GM20431 (cell line): ENCODE measurements around the gene OR4K1.
"Not testable (repeated sequence)": the region's sequence is repeated elsewhere in the genome, so short reads cannot be mapped to it uniquely, and the experiment has no call there.

Experiments
- in situ Hi-C: fragments of 300-500 bp; cut with MseI, MboI; formaldehyde crosslinking; loops from one replicate; pipeline ENCODE4 v1.15.0; 2020; ENCODE audit warnings: low sequenced_read_pairs; ENCODE audit not compliant: unreplicated experiment

OR4K1 gene, protein sequence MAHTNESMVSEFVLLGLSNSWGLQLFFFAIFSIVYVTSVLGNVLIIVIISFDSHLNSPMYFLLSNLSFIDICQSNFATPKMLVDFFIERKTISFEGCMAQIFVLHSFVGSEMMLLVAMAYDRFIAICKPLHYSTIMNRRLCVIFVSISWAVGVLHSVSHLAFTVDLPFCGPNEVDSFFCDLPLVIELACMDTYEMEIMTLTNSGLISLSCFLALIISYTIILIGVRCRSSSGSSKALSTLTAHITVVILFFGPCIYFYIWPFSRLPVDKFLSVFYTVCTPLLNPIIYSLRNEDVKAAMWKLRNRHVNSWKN

DNA sequence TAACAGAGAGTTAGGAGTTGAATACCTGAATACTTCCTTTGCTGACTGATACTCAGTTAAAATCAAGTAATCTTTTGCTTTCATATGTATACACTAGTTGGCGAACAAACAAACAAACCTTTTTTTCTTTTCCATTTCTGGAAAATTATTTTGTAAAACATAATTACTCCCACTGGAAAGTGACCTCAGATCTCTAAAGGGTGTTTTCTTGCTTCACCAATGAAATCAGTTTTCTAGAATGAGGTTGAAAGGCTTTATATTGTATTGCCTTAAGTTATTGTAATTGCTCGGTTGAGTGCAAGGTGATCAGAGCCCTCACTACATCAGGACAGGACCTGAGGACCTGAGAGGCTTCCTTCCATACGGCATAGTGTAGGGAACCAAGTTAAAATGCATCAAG is at the start of gene OR4K1:
OR4K1 (plus strand) TSS at position 301 of the 400 bp plus-strand sequence. CDS start 4,750 bp downstream, outside the sequence.
- in situ Hi-C loops = no loop called here

DNA sequence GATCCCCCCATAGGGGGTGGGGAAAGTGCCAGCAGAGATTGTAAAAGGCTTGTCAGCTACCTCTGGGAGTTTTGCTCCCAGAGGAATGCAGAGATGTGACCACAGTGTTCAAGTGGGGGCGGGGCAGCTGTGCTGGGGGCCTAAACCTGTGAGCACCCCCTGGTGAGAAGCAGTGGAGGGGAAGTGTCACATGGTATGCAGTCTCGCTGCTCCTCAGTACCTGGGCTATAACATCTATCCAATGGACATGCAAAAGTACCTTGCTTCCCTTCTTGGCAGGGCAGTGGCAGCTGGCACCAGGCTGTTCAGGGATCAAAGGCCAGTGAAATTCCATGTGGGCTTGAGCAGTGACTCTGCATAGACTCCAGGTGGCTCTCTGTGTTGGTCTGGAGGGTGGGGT is 35.4 kb upstream of the OR4K1 start:
- in situ Hi-C loops = no loop called here

DNA sequence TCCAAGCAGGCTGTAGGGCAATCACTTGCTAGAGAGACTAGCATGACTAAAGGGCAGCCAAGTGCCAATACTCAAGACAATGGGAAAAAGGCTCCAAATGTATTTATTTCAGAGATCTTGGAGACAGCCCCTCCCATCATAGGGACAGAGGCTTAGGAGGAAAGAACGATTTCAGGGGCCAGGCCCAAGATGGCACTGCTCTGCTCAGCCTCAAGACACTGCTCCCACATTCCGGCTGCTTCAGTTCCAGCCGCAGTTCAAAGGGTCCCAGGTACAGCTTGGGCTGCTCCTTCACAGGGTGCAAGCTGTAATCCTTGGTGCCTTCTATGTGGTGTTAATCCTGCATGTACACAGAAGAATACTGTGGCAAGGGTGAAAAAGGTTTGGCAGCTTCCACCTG is 29.7 kb upstream of the OR4K1 start:
- in situ Hi-C loops = no loop called here

DNA sequence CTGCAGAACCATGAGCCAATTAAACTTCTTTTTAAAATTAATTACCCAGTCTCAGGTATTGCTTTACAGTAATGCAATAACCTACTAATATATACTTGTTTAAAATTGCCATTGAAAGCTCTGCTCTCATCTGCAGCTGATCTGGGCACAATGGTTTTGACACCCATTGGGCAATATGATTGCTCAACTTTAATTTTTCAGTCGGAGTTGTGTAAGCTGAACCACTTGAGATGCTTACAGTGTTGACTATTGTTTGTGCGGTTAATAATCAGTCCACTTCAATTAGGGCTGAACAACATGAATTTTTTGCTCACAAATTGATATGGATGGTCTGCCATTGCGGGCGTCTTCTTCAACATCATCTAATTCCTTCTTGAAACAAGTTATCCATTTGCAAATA is 28.3 kb upstream of the OR4K1 start:
- in situ Hi-C loops = no loop called here

DNA sequence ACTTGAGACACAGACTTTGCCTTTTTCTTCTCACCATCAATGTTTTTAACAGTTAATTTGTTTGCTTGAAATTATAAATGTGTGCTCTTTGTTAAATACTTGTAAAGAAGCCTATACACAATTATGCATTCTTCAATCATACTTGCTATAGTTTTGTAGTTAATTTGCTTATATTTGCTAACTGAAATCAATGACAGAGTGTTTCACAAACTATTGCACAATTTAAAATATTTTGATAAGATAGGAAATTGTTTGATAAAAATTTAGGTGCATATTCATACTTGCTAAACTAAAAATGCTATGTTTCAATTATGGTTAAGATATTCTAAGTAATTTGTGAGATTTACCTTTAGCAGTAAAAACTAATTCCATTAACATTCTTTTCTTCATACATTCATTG is 24.1 kb upstream of the OR4K1 start:
- in situ Hi-C loops = no loop called here

DNA sequence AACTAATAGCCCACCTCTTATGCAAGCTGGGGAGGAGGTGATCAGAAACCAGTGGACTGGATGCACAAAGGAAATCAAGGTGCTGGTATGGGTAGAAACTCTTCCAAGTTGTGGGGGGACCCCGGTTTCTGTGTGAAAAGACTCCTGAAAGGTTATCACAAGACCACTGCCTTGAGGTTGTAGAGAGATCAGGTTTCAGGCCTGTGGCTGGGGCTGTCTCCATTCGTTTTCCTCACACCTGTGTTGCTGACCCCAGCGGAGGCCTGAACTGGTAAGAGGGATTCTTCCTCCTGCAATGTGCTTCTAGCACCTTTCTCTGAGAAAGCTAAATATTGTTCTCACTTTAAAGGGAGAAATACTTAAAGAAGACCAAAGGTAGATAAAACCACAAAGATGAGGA is 19.6 kb upstream of the OR4K1 start:
- in situ Hi-C loops = no loop called here

DNA sequence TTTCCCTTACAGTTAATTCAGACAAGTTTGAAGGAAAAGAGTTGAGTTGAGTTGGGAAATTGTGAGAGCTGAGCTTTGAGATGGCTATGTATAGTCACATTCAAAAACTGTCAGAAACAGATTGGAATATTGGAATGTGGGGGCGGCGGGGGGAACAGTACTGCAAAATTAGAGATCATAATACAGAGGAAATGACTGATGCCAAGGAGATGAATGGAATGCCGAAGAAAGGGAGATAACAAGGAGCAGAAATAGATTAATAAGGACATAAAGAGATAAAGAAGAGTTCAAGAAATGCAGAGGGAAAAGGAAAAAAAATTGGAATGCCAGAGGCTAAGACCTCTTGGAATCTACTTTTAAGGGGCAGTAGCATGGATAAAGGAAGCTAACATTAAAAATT is 13.5 kb upstream of the OR4K1 start:
- in situ Hi-C loops = no loop called here

DNA sequence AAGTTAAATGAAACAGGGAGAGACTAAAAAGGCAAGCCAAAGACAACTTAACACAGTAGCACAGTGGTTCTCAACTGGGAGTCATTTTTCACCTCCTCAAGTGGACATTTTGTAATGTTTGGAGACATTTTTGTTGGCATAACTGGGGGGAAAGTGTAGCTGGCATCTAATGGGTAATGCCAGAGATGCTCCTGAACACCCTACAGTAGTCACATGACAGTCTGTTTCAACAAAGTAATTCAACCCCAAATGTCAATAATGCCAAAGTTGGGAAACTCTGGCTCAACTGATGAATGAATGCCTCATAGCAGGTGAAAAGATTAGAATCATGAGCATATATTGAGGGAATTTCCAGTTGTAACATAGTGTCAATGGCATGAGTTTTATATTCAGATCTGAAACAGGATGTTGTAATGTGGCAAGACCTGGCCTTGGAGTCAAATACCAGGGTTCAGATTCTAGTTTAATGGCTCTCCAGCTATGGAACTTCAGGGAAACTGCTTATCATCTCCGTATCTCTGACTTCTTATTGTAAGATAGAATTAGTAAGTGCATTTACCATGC is 12.7 kb upstream of the OR4K1 start:
- in situ Hi-C loops = no loop called here

DNA sequence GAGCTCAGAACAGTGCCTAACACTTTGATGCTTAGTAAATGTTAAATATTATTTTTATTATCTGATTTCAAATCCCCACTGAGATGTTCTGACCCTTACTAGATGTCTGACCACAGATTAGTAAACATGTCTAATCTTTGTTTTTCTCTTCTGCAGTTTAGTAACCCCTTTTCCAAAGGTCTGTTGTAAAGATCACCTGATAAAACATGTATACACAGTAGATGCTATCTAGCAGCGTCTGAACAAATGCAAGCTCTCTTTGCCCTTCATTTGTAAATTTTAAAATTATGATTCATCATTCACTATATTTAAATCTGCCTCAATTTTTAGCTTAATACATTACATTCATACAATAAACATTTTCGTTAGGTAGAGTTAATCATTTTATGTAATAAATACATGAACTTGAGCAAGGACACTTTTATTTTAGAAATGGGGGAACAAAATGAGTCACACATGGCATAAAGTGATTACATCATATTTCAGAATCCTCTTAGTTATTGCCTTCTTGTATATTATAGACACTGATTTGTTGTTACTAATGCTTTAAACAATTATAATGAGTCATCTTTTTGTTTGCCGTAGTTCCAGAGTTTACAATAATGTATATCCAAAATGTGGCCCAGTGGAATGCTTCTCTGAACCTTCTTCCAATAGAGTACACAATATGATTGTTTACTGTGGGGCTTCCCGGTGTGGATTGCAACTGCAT is 12.0 kb upstream of the OR4K1 start:
- in situ Hi-C loops = no loop called here

DNA sequence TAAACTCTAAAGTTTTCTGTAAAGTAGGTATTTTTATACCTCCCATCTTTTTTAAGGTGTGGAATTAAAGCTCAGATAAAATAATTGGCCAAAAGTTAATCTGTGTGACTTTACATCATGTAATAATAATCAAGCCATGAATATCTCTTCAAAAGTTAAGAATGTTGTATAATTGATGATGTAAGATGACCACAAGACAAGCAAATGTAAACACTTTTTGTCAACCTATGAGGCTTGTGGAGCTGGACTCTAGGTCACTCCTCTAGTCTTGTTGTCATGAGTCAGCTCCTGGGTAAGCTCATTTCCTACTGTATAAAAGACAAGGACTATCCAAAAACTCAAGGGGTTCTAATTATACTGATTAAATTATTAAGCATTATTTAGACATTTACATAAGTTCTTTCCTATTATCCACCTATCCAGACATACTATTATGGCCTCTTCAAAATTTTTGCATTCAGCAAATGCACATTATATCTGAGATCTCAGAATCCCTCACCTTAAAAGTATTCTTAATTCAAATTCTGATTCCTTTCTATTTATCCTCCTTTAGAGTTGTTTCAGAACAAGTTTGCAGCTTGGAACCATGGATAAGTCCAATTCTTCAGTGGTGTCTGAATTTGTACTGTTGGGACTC is 10.6 kb upstream of the OR4K1 start, which contains the start of gene OR4K5:
OR4K5 (plus strand) TSS at position 587 of the 637 bp plus-strand sequence; CDS start at position 587, 0 bp downstream.
- in situ Hi-C loops = no loop called here

DNA sequence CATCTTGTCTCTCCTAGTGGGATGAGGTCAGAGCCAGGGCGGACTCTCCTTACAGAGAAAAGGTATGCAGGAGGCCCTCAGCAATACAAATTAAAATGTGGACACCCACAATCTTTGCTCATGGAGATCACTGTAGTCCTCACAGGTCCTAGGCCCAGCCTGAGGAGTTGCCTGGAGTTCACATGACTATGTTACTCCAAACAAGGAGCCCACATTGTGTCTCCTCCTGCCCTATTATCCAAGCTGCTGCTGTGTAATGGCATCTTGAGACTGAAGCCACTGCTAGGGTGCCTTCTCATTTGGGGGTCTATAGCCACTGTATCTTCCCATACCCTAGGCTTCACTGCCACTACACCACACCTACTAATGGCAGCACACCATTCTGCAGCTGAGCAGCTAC is 11.0 kb downstream of the OR4K1 start:
- in situ Hi-C loops = no loop called here

DNA sequence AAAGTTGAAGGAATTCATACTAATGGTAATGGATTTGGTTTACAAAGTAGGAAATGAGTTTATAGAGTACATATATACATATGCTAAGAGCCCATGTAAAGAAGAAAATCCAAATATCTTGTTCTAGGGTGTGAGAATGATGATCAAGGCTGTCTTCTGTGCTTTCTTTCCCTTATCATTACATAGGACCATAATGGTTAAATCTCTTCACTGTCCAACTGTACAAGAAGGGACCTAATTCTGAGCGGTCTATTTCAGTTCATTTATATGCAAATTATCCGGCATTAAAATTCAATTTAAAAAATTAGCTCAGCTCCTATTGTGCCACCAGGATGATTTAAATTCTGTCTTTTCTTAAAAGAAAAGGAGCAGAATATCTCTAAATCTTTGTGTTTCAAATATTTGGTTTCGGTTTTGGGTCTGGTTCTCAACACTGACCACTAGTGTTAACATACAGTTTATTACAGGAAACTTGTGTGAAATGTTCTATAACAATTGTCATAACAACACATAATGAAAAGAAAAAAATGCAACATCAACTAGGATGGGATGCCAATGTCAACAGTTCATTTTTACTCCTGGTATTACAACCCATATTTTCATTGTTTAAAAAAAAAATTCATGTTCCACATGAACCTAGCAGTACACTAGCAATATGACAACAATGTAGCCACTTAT is 16.8 kb downstream of the OR4K1 start:
- in situ Hi-C loops = no loop called here

DNA sequence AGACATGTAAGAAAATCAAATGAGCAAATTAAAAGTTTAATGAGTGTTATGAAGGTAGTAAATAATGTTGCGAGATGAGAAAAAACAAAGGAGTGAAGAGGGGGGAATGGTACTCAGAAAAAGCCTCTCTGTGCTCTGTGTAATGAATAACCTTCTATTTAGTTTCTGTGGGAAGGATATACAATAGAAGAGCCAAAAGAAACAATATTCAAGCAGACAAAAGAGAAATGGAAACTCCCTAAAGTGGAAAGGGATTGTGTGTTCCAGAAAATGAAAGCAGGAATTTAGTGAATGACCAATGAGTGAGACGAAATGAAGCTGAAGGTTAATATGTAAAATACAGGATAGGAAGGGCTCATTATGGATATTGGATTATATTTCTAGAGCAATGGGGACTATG is 18.5 kb downstream of the OR4K1 start:
- in situ Hi-C loops = no loop called here

DNA sequence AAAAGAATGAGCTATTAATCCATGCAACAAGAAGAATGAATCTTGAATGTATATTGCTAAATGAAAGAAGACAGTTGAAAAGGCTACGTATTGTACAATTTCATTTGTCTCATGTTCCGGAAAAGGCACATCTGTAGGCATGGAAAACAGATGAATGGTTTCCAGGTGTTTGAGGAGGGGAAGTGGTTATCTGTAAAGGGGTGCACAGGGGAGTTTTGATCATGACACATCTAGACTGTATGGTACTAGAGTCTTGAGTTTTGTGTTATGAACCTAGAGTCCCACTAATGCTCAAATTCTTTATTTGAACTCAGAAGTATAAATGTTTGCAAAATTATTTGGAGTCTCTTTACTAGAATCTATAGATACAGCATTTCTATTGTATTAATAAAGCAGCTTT is 39.0 kb downstream of the OR4K1 start:
- in situ Hi-C loops = not testable (repeated sequence)

DNA sequence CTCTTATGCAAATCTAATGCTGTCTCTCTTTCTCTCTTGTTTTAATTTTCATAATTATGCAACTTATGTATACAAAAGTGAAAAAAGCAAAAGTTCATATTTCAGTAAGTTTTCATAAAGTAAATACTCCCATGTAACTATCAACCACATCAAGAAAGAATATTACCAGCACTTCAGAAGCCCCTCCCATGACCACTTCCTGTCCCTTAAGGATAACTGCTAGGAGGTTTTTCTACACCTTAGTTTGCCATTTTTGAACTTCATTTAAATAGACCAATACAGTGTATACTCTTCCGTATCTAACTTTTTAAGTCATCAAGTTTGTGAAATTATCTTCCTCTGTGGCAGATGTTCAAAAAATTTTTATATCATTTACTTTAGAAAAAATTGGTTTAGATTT is 44.1 kb downstream of the OR4K1 start:
- in situ Hi-C loops = no loop called here

DNA sequence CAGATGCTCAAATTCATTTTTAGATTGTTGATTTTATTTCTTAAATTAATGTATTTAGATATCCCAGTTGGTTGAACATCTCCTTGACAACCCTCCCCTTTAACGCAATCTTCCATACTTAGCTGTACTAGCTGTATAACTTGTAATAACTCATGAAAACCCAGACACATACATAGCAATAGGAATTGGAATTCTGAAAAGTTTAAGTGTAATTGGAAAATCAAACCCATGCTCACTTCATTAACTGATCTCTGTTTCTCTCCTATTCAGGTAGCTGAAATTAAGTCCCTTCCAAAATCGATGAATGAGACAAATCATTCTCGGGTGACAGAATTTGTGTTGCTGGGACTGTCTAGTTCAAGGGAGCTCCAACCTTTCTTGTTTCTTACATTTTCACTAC is 44.6 kb downstream of the OR4K1 start, which contains the start of gene OR4K15:
OR4K15 (plus strand) TSS at position 301 of the 400 bp plus-strand sequence; CDS start at position 301, 0 bp downstream.
- in situ Hi-C loops = no loop called here
